Measurements from ENCODE around the gene TSC22D2.

TSC22D2 gene

GRCh38 chr3:150393745-150394144, 14.4 kb upstream of the TSC22D2 start:
- no peak overlapping the region for H3K4me3 ChIP-seq (ENCODE audit: low read depth, low read length)
- in situ Hi-C loops (cut with HindIII; ENCODE audit: low sequenced_read_pairs): no loop called here
- no peak for DNase-seq (ENCODE audit: low read depth)
- TF ChIP-seq, protein P1, sequence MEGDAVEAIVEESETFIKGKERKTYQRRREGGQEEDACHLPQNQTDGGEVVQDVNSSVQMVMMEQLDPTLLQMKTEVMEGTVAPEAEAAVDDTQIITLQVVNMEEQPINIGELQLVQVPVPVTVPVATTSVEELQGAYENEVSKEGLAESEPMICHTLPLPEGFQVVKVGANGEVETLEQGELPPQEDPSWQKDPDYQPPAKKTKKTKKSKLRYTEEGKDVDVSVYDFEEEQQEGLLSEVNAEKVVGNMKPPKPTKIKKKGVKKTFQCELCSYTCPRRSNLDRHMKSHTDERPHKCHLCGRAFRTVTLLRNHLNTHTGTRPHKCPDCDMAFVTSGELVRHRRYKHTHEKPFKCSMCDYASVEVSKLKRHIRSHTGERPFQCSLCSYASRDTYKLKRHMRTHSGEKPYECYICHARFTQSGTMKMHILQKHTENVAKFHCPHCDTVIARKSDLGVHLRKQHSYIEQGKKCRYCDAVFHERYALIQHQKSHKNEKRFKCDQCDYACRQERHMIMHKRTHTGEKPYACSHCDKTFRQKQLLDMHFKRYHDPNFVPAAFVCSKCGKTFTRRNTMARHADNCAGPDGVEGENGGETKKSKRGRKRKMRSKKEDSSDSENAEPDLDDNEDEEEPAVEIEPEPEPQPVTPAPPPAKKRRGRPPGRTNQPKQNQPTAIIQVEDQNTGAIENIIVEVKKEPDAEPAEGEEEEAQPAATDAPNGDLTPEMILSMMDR (IDR thresholded peaks at IDR 0.05; ENCODE audit: low read depth, low read length, missing control alignments): no peak

DNA sequence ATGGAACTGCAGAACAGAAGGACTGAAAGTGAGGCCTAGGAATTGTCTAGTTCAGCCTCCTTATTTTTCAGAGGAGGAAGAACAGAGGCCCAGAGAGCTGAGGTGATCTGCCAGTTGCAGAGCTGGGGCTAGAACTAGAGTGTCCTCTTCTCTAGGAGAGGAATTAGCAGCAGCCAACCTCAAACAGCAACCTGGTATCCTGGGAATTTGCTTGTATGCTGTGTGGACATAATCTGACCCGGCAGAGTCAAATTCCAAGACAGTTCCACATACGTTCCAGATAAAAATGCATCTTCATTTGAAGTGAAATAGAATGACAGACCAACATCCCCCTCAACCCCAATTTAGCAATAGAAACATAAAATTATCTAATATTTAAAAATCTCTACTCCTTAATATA, 13.5 kb upstream of the TSC22D2 start:
- in situ Hi-C loops (cut with HindIII; ENCODE audit: low sequenced_read_pairs): no loop called here

GRCh38 chr3:150396491-150396890, 11.6 kb upstream of the TSC22D2 start:
- no peak for DNase-seq (ENCODE audit: low read depth)
- no peak overlapping the region for H3K4me3 ChIP-seq (ENCODE audit: low read depth, low read length)
- TF ChIP-seq, protein P1 (IDR thresholded peaks at IDR 0.05; ENCODE audit: low read depth, low read length, missing control alignments): no peak
- in situ Hi-C loops (cut with HindIII; ENCODE audit: low sequenced_read_pairs): no loop called here

More for the DNA sequence above, 13.5 kb upstream of the TSC22D2 start:
- no peak overlapping the region for H3K4me3 ChIP-seq (ENCODE audit: low read depth, low read length)
- TF ChIP-seq, protein P1 (IDR thresholded peaks at IDR 0.05; ENCODE audit: low read depth, low read length, missing control alignments): no peak
- no peak for DNase-seq (ENCODE audit: low read depth)

DNA sequence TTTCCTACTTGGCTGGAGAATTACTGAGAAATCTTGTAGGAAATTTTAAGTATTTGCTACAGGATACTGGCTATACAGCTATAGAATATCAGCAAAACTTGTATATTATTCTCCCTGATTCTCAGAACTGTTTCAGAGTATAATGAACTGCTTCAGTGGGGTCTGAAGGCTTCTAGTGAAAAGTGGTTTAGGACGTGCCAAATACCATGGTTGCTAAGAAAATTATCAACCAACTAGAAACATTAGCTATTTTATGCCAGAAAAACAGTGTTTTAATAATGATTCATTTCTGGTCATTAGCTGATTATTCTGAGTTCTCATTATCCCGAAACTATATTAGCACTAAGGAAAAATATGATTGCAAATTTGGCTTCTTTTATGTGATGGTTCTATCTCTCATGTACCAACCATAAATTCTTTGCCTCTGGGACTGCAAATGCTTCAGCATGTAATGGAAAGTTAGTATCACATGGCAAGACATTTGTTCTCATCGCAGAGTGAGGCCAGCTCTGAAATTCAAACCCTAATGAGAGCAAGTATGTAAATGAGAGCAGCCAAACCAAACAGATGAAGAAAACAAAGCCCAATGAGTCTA, 11.0 kb upstream of the TSC22D2 start:
- no peak overlapping the region for H3K4me3 ChIP-seq (ENCODE audit: low read depth, low read length)
- in situ Hi-C loops (cut with HindIII; ENCODE audit: low sequenced_read_pairs): no loop called here
- no peak for DNase-seq (ENCODE audit: low read depth)
- TF ChIP-seq, protein P1 (IDR thresholded peaks at IDR 0.05; ENCODE audit: low read depth, low read length, missing control alignments): no peak

GRCh38 chr3:150399060-150399459, 9.0 kb upstream of the TSC22D2 start:
- in situ Hi-C loops (cut with HindIII; ENCODE audit: low sequenced_read_pairs): no loop called here
- DNase-seq (ENCODE audit: low read depth): no peak
- TF ChIP-seq, protein P1 (IDR thresholded peaks at IDR 0.05; ENCODE audit: low read depth, low read length, missing control alignments): no peak
- H3K4me3 ChIP-seq (ENCODE audit: low read depth, low read length): no peak overlapping the region

- H3K4me3 ChIP-seq (ENCODE audit: low read depth, low read length): no peak overlapping the region
- in situ Hi-C loops (cut with HindIII; ENCODE audit: low sequenced_read_pairs): no loop called here
- no peak for DNase-seq (ENCODE audit: low read depth)
- TF ChIP-seq, protein P1 (IDR thresholded peaks at IDR 0.05; ENCODE audit: low read depth, low read length, missing control alignments): no peak
Observed at GRCh38 chr3:150401285-150401684, 6.8 kb upstream of the TSC22D2 start.
